Measurements from ENCODE around the gene EGLN2. TPM values are rescaled to one million over a fixed set of nuclear protein-coding genes. Genes with fewer than 3 reads are reported as not detected.
"Not testable (repeated sequence)": the region's sequence is repeated elsewhere in the genome, so short reads cannot be mapped to it uniquely, and the experiment has no call there.

Gene EGLN2
- total RNA-seq, 1 donor from 2014 or later, result 147 TPM

GRCh38 chr19:40780582-40780981, 18.4 kb upstream of the EGLN2 start:
- H3K9me3 Mint-ChIP-seq, result no peaks in the 10 kb centered on the region
- H3K4me1 Mint-ChIP-seq, result peaks cover 52% of the 10 kb centered on the region
- H3K36me3 Mint-ChIP-seq (ENCODE audit: low read depth), result peaks cover 60% of the 10 kb centered on the region
- ChIA-PET CTCF (no interaction called here), POLR2A (interaction anchor here (6.5 to 6.7 kb wide), 2 partner anchors 19 to 28 kb away, joined by 287 to 351 read pairs; partner anchors contain the start of genes ACTMAP, EGLN2 and SNRPA)
- TF ChIP-seq, protein P1, sequence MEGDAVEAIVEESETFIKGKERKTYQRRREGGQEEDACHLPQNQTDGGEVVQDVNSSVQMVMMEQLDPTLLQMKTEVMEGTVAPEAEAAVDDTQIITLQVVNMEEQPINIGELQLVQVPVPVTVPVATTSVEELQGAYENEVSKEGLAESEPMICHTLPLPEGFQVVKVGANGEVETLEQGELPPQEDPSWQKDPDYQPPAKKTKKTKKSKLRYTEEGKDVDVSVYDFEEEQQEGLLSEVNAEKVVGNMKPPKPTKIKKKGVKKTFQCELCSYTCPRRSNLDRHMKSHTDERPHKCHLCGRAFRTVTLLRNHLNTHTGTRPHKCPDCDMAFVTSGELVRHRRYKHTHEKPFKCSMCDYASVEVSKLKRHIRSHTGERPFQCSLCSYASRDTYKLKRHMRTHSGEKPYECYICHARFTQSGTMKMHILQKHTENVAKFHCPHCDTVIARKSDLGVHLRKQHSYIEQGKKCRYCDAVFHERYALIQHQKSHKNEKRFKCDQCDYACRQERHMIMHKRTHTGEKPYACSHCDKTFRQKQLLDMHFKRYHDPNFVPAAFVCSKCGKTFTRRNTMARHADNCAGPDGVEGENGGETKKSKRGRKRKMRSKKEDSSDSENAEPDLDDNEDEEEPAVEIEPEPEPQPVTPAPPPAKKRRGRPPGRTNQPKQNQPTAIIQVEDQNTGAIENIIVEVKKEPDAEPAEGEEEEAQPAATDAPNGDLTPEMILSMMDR (IDR thresholded peaks at IDR 0.05), result no peak
- intact Hi-C loops (cut with micrococcal nuclease), result no loop called here
- no peak for DNase-seq
- no peaks in the 10 kb centered on the region for H3K27me3 Mint-ChIP-seq
- H3K4me3 Mint-ChIP-seq, result no peak overlapping the region
- ATAC-seq (ENCODE audit: low read depth), result no peak
- H3K27ac Mint-ChIP-seq, result no peak overlapping the region

GRCh38 chr19:40781140-40781539, 17.9 kb upstream of the EGLN2 start:
- Mint-ChIP-seq H3K9me3 (no peaks in the 10 kb centered on the region), H3K4me3 (no peak overlapping the region), H3K27me3 (no peaks in the 10 kb centered on the region), H3K36me3 (ENCODE audit: low read depth) (peaks cover 63% of the 10 kb centered on the region), H3K27ac (peak overlapping the region; percentile 8), H3K4me1 (peaks cover 48% of the 10 kb centered on the region)
- CTCF ChIA-PET, result interaction anchor here (0.6 kb wide), 1 partner anchor 94 kb away, joined by 4 read pairs; no protein-coding TSS in a partner anchor
- TF ChIP-seq, protein P1 (IDR thresholded peaks at IDR 0.05), result no peak
- intact Hi-C loops (cut with micrococcal nuclease), result no loop called here
- ATAC-seq (ENCODE audit: low read depth) (no peak), DNase-seq (no peak)
- POLR2A ChIA-PET, result interaction anchor here (0.7 kb wide), 2 partner anchors 35 to 519 kb away, joined by 3 to 8 read pairs; no protein-coding TSS in a partner anchor

DNA sequence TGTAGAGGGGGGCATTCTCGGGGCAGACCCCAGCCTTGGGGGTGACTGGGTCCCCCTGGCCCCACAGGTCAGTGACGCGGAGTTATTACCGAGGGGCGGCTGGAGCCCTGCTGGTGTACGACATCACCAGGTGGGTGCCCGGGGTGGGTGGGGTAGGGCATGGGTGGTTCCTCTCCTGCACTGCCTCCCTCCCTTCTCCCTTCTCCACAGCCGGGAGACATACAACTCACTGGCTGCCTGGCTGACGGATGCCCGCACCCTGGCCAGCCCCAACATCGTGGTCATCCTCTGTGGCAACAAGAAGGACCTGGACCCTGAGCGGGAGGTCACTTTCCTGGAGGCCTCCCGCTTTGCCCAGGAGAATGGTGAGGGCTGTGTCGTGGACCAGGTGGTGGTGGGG, 15.3 kb upstream of the EGLN2 start:
- Mint-ChIP-seq H3K27ac (no peak overlapping the region), H3K27me3 (no peaks in the 10 kb centered on the region), H3K36me3 (ENCODE audit: low read depth) (peaks cover 73% of the 10 kb centered on the region), H3K4me3 (no peak overlapping the region), H3K9me3 (no peaks in the 10 kb centered on the region), H3K4me1 (peaks cover 31% of the 10 kb centered on the region)
- POLR2A ChIA-PET, result interaction anchor here (0.6 kb wide), 1 partner anchor 23 kb away, joined by 4 read pairs; no protein-coding TSS in a partner anchor
- intact Hi-C loops (cut with micrococcal nuclease), result no loop called here
- TF ChIP-seq, protein P1 (IDR thresholded peaks at IDR 0.05), result no peak
- ATAC-seq (ENCODE audit: low read depth) (no peak), DNase-seq (no peak)
- CTCF ChIA-PET, result no interaction called here

GRCh38 chr19:40784146-40784545, 14.8 kb upstream of the EGLN2 start:
- peaks cover 26% of the 10 kb centered on the region for H3K4me1 Mint-ChIP-seq
- H3K9me3 Mint-ChIP-seq; POLR2A ChIA-PET; DNase-seq; CTCF ChIA-PET; H3K27ac Mint-ChIP-seq; H3K27me3 Mint-ChIP-seq; ATAC-seq (ENCODE audit: low read depth); H3K4me3 Mint-ChIP-seq; intact Hi-C loops (cut with micrococcal nuclease): not testable (repeated sequence)
- peaks cover 75% of the 10 kb centered on the region for H3K36me3 Mint-ChIP-seq (ENCODE audit: low read depth)

- Mint-ChIP-seq H3K9me3 (no peaks in the 10 kb centered on the region), H3K27ac (no peak overlapping the region), H3K4me3 (no peak overlapping the region), H3K27me3 (no peaks in the 10 kb centered on the region), H3K4me1 (peaks cover 14% of the 10 kb centered on the region), H3K36me3 (ENCODE audit: low read depth) (peaks cover 77% of the 10 kb centered on the region)
- POLR2A ChIA-PET, result interaction anchor here (2.6 kb wide), 1 partner anchor 13 kb away, joined by 10 read pairs; the partner anchor contains the start of gene EGLN2
- intact Hi-C loops (cut with micrococcal nuclease), result no loop called here
- TF ChIP-seq, protein P1 (IDR thresholded peaks at IDR 0.05), result no peak
- no peak for DNase-seq
- no peak for ATAC-seq (ENCODE audit: low read depth)
- CTCF ChIA-PET, result no interaction called here
Measured at GRCh38 chr19:40785526-40785925, 13.5 kb upstream of the EGLN2 start.
